Lung (tissue), 12 donors: ENCODE data around the gene PIGX. TPM values are rescaled to one million over a fixed set of nuclear protein-coding genes. Genes with fewer than 3 reads are reported as not detected.
A peak's percentile ranks its signal among the peaks of the same experiment; 100 is the strongest.
"Not testable (repeated sequence)": the region's sequence is repeated elsewhere in the genome, so short reads cannot be mapped to it uniquely, and the experiment has no call there.

Source experiments
- ATAC-seq: fragments of 200-7000 bp; cut with Tn5 transposase; one replicate; pipeline ENCODE4 v1.9.1; 2020; ENCODE audit warnings: moderate number of reproducible peaks; ENCODE audit not compliant: insufficient read depth, low FRiP score
- DNase-seq, 3 donors: peaks; one replicate each; pipeline ENCODE4 v3.0.0-alpha.2; 2013 to 2017
- H3K27ac ChIP-seq, 2 donors: one replicate each; pipeline ENCODE4 v1.5.1; 2013; ENCODE audit warnings: mild to moderate bottlenecking in 2 of 2, moderate library complexity in 2 of 2, control low read depth in 1 of 2, inconsistent platforms in 1 of 2, low read depth in 1 of 2, low read length in 1 of 2
- H3K27me3 ChIP-seq, 3 donors: one replicate each; pipeline ENCODE4 v1.5.1; 2013; ENCODE audit warnings: low read length in 2 of 3; ENCODE audit not compliant: control insufficient read depth in 3 of 3, insufficient read depth in 3 of 3
- H3K36me3 ChIP-seq, 4 donors: one replicate each; pipeline ENCODE4 v1.5.1; 2013; ENCODE audit warnings: low read length in 4 of 4, mild to moderate bottlenecking in 1 of 4, moderate library complexity in 1 of 4; ENCODE audit not compliant: control insufficient read depth in 4 of 4, insufficient read depth in 4 of 4
- H3K4me1 ChIP-seq, 5 donors: one replicate each; pipeline ENCODE4 v1.5.1; 2013; ENCODE audit warnings: low read length in 5 of 5, mild to moderate bottlenecking in 2 of 5, moderate library complexity in 1 of 5; ENCODE audit not compliant: control insufficient read depth in 5 of 5, insufficient read depth in 5 of 5
- H3K4me3 ChIP-seq: one replicate; pipeline ENCODE4 v1.5.1; 2013; ENCODE audit warnings: mild to moderate bottlenecking, control low read depth, moderate library complexity
- H3K9ac ChIP-seq, 2 donors: one replicate each; pipeline ENCODE4 v1.5.1; 2013; ENCODE audit warnings: low read length in 2 of 2, control low read depth in 1 of 2; ENCODE audit not compliant: insufficient read depth in 1 of 2
- H3K9me3 ChIP-seq, 4 donors: one replicate each; pipeline ENCODE4 v1.5.1; 2013; ENCODE audit warnings: low read length in 3 of 4, mild to moderate bottlenecking in 1 of 4, moderate library complexity in 1 of 4; ENCODE audit not compliant: control insufficient read depth in 4 of 4, insufficient read depth in 3 of 4
- WGBS, 2 donors: extraction: QIAGEN DNeasy Blood & Tissue Kit; methylation state at CpG; one replicate each; pipeline ENCODE4 v1.1.7; 2013; 5-methylcytosine and 5-hydroxymethylcytosine counted together
- polyA plus RNA-seq, 2 donors: library from polyadenylated mRNA; stranded (reverse); fragments of 200-250 nt; gene quantifications; one replicate each; pipeline ENCODE4 v1.2.1, GENCODE V29; 2013
- total RNA-seq, 2 donors: library from RNA; depleted of rRNA in 1 of 2; stranded (reverse); fragments of >200 nt in 1 of 2; gene quantifications; one replicate each; pipeline ENCODE4 v1.2.1, GENCODE V29; 2014 to 2021
- TF ChIP-seq, protein P1 (sequence below): IDR thresholded peaks from 2 replicates; pipeline ENCODE4 v1.5.1; 2012; ENCODE audit warnings: mild to moderate bottlenecking; ENCODE audit errors: control extremely low read depth, extremely low read depth
- donor health status: control.
- donor health status: control.
- donor health status: Bipolar disorder and iron deficiency.
- donor health status: healthy.
- donor health status: DM: yes; HTN: yes; CAD: no.

Gene PIGX
- total and polyA plus RNA-seq, 4 donors: 8.4 to 20.4 (median 15.5) TPM

DNA sequence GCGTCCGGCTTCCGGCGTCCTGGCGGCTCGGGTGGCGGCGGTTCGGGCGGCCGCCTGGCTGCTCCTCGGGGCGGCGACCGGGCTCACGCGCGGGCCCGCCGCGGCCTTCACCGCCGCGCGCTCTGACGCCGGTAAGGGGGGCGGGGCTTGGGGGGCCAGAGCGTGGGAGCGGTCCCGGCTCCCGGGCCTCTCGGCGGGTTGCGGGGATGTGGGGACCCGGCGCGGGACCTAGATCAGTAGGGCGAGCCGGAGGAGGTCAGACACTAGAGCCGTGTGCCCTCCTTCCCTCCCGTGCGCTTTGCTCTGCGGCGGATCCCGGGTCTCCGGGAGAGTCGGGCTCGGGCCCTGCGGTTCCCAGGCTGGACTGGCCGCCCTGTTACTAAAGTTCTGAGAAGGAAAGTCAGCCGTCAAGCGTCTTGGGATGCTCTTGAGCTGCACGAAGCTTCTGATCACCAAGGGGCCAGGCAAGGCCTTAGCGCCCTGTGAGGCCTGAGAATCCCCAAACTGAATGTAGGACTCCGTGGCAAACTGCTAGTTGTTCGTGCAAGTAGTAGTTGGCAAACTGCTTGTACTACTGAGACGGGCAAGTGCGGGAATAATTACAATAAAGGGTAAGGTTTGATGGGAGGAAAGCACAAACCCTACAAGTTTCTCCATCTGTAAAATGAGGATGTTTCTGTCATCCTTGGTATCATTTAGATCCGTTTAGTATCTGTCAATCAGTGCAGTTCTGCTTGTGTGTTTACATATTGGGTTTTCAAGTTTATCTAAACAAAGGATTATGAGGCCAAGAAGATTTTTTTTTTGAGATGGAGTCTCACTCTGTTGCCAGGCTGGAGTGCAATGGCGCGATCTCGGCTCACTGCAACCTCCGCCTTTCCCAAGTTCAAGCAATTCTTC lies 587 bp downstream of the PIGX start:
- Histone ChIP-seq H3K9me3 (no peaks in the 10 kb centered on the region), H3K27ac (peak overlapping the region; percentile 92 to 96), H3K4me3 (peak overlapping the region; percentile 76), H3K4me1 (peaks cover 0 to 16% (median 3%) of the 10 kb centered on the region in 5 donors), H3K36me3 (peaks cover 0 to 3% (median 0%) of the 10 kb centered on the region in 4 donors), H3K27me3 (no peaks in the 10 kb centered on the region), H3K9ac (peak overlapping the region; percentile 77 to 94)
- DNase-seq (peak in 2 of 3 donors; percentile 62 to 76), ATAC-seq (peak; percentile 80)
- TF ChIP-seq, protein P1, sequence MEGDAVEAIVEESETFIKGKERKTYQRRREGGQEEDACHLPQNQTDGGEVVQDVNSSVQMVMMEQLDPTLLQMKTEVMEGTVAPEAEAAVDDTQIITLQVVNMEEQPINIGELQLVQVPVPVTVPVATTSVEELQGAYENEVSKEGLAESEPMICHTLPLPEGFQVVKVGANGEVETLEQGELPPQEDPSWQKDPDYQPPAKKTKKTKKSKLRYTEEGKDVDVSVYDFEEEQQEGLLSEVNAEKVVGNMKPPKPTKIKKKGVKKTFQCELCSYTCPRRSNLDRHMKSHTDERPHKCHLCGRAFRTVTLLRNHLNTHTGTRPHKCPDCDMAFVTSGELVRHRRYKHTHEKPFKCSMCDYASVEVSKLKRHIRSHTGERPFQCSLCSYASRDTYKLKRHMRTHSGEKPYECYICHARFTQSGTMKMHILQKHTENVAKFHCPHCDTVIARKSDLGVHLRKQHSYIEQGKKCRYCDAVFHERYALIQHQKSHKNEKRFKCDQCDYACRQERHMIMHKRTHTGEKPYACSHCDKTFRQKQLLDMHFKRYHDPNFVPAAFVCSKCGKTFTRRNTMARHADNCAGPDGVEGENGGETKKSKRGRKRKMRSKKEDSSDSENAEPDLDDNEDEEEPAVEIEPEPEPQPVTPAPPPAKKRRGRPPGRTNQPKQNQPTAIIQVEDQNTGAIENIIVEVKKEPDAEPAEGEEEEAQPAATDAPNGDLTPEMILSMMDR: no peak
- WGBS, 2 donors: 5 to 8% methylated on average over 45 to 64 of the region's 64 CpGs

DNA sequence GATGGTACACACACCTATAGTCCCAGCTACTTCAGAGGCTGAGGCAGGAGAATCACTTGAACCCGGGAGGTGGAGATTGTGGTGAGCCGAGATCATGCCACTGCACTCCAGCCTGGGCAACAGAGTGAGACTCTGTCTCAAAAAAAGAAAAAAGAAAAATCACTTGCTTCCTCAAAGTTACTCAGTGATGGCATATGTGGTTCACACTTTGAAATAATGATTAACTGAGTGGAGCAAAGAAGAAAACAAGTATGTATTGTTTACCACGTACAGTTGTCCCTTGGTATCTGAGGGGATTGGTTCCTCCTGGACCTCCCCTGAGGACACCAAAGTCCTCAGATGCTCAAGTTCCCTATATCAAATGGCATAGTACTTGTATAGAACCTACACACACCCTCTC lies 5.0 kb downstream of the PIGX start:
- 96 to 97% methylated on average over 3 of the region's 3 CpGs for WGBS, 2 donors
- not testable (repeated sequence) for H3K9me3 ChIP-seq

DNA sequence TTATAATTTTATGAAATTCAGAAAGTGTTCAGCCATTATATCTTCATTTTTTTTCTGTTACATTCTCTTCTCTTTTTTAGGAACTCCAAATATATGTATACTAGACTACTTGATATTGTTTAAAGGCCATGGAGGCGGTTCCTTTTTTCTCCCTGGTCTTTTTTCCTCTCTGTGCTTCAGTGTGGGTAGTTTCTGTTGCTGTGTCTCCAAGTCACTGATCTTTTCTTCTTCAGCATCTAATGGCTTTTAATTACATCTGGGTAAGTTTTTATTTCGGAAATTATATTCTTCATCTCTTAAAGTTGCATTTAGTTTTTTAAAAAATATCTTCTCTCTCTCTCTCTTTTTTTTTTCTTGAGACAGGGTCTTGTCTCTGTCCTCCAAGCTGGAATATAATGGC lies 8.9 kb downstream of the PIGX start:
- 48 to 99% methylated on average over 2 of the region's 2 CpGs for WGBS, 2 donors
- ATAC-seq: no peak
- H3K27me3 ChIP-seq: no peaks in the 10 kb centered on the region

More for the DNA sequence above, 5.0 kb downstream of the PIGX start:
- H3K27ac ChIP-seq, ATAC-seq, DNase-seq, H3K27me3 ChIP-seq, H3K4me3 ChIP-seq, H3K9ac ChIP-seq, H3K4me1 ChIP-seq: not testable (repeated sequence)
- peaks cover 0 to 15% (median 1%) of the 10 kb centered on the region in 4 donors for H3K36me3 ChIP-seq

More for the DNA sequence above, 8.9 kb downstream of the PIGX start:
- TF ChIP-seq, protein P1: no peak
- Histone ChIP-seq H3K4me1 (no peaks in the 10 kb centered on the region), H3K4me3 (no peak overlapping the region), H3K27ac (no peak overlapping the region), H3K36me3 (peaks cover 3 to 19% (median 5%) of the 10 kb centered on the region in 4 donors), H3K9me3 (peaks cover 0 to 2% (median 0%) of the 10 kb centered on the region in 4 donors), H3K9ac (no peak overlapping the region)
- DNase-seq: no peak
